HG03520 (cell line): Measurements from ENCODE around the gene SP2.

ENCODE experiments used
- ATAC-seq: cut with Tn5 transposase; IDR thresholded peaks from one replicate; pipeline ENCODE4 v1.9.1; 2021; ENCODE audit warnings: mild to moderate bottlenecking, moderate library complexity; ENCODE audit not compliant: unreplicated experiment

SP2 gene

DNA sequence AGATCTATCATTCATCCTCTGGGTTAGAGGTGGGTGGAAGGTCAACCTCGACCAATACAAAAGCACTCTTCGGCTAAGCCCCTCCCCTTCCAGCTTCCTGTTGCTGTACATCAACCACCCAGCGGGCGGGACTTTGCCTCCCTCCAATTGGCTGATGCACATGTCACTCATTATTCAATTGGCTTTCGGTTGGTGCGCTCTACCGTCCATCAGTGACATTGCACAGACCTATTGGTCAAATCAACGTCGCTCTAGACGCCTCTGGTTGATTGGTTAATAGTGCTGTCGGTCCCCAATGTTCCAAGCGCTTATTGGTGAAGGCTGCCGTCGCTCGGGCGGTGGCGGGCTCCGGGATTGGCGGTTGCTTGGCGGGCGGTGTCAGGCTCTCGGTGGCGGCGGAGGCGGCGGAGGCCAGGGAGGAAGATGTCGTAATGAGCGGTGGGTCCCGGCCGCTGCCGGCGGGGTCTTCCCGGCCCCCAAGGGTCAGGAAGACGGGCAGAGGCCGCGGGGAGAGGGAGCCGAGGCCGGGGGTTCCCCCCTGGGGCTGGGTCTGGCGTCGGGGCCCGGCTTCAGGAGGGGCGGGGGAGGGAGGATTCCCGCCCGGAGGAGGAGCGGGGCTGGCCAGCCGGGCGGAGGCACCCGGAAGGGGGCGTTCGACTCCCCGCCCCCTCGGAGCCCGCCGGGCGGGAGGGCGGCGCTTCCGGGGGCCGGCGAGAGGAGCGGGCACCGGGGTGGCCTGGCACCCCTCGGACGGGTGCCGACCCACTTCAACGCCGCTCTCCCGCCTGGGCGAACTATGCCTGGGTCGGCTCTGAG, at the start of gene SP2:
TSS of gene SP2 (plus strand) at position 381 of the 816 bp plus-strand sequence. CDS start at position 432, 51 bp downstream.
- ATAC-seq, result peak; percentile 91

DNA sequence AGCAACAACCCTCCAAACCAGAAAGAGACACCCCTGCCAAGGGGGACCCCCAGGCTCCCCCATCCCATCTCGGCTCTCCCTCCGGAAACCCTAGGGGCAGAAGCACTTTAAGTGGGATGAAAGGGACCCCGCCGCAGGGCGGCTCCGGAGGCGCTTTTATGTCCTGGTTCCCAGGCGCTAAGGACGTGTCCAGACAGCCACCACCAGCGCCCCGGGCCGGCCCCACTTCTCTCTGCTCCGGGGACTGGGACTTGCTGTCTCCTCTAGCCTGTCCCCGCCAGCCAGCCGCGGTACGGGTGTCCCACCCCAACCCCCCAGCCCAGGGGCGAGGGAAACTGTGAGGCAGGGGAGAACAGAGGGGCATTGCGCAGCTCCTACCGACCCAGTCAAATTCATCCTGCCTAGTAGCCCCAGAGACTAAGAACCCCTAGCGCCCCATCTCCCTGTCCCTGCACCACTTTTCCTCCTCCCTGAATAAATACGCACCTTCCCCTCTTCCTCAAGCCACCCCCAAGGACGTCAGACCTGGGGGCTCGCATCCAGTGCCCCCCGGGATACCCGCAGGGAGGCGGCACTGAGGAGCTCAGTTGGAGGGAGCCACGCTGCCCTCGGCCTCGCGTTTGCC, 49.2 kb upstream of the SP2 start:
- no peak for ATAC-seq

GRCh38 chr17:47847341-47848197, 48.5 kb upstream of the SP2 start:
- ATAC-seq, result no peak

DNA sequence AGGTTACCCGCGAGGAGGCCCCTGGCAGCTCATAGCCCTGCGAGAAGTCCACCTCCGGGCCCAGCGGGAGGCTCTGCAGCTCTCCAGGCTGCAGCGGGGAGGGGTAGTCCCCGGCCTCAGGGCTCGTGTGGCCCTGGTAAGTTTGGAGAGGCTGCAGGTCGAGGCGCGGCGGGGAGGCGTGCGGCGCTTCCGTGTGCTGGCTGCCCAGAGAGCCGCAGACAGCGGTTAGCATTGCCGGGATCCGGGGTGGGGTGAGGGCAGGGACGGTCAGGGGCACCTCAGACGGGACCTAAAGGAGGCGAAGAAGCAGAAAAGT, 47.9 kb upstream of the SP2 start:
- ATAC-seq, result no peak

DNA sequence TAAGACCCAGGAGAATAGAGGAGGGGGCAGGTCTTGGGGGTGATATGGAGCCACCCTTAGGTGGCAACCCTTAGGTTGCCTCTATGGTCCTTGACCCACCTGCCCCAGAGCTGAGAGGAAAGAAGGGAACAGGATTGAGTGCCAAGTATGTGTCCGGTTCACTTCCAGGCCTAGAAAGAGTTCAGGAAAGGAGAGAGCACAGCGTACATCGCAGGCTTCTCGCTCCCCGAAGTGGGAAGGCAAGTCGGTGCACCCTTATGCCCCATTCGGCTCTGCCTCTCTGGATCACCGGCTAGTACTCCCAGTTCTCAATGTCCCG, 45.7 kb upstream of the SP2 start:
- no peak for ATAC-seq

- ATAC-seq, result no peak
These were observed 45.1 kb upstream of the SP2 start, which contains the start of gene SP6 for GRCh38 chr17:47850692-47851573. SP6 (minus strand) TSS chr17:47851163; CDS start chr17:47848429, 2,734 bp downstream.

- no peak for ATAC-seq
These were observed 44.3 kb upstream of the SP2 start for GRCh38 chr17:47851764-47852112.

DNA sequence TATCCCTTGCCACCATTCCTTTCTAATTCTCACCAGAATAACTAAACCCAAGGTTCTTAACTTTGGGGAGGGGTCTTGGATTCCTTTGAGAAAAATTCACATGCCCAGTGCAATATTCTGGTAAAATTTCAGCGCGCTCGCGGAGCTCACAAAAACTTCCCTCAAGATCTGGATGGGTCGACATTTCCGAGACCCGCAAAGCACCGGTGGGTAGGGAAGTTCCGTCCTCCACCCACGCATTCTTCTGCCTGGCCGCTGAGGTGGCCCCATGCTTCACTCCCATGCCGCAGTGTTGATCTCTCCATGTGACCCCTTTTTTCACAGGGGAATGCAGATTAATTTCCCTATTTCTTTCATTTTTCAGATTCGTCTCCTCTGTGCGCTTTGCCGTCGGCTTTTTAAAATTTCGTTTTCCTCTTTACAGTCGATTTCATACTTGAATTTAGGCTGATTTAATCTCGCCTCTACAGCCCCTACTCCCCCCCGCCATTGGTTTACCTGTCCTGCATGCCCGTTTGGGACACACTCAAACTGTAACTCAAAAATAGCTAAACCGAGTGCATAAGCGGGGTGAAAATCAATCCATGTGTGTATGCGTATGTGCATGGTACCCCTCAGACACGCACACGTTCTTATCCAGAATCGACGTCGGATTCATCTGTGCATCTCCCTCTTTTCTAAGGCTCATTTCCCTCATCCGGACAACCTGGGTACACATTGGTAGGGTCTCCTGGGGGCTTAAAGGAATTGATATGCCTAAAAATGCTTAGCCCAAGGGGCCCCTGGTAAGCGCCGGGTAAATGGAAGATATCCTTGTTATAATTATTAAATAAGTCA, 43.7 kb upstream of the SP2 start:
- no peak for ATAC-seq

- no peak for ATAC-seq
These were observed 42.4 kb upstream of the SP2 start for GRCh38 chr17:47853616-47854015.

GRCh38 chr17:47855737-47856136, 40.3 kb upstream of the SP2 start:
- no peak for ATAC-seq

- no peak for ATAC-seq
These were observed 39.2 kb upstream of the SP2 start for GRCh38 chr17:47856830-47857229.

GRCh38 chr17:47857551-47858455, 38.2 kb upstream of the SP2 start:
- ATAC-seq, result no peak

DNA sequence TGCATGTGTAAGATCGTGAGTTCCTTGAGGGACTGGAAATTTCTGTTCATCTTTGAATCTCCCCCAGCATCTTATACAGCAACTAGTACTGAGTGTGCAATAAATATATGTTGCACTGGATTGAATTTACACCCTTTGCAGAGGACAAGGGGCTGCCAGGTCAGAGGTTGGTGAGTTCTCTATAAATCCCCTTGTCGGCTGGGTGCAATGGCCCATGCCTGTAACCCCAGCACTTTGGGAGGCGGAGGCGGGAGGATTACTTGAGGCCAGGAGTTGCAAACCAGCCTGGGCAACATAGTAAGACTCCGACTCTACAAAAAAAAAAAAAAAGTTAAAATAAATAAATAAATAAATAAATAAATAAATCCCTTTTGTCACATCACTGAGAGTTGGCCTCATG, 35.6 kb upstream of the SP2 start:
- no peak for ATAC-seq

DNA sequence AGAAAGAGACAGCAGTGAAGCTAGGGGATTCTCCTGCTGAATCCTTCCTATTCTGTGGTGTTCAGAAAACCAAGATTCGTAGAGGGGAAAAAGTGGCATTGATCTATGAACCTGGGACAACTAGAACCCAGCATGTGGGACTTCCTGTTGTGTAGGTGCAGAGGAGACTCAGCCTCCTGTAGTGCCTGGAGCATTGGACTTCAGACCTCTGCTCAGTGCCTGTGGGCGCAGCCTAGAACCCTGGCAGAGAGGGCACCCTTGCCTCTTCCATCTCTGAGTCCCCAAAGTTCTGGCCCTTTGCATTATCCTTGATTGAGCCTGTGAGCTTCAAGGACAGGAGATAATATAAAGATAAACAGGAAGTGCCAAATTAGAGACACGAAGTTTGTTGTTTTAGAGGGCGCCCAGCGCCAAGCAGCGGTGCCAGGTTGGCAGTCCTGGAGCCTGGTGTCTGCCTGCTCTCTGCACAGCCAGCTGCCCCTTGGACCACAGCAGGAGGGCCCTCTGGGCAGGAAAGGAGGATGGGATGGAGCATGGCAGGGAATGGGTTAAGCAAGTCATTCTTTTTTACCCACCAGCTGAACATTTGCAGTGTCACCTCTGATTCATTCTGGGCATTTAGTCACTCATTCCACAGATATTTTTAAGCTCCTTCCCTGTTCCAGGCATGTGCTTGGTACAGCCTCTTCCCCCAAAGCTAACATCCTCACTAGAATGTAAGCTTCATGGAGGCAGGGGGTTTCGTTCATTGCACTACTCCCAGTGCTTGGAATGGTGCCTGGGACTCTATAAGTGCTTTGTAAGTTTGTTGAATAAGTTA, 33.2 kb upstream of the SP2 start:
- ATAC-seq, result no peak

DNA sequence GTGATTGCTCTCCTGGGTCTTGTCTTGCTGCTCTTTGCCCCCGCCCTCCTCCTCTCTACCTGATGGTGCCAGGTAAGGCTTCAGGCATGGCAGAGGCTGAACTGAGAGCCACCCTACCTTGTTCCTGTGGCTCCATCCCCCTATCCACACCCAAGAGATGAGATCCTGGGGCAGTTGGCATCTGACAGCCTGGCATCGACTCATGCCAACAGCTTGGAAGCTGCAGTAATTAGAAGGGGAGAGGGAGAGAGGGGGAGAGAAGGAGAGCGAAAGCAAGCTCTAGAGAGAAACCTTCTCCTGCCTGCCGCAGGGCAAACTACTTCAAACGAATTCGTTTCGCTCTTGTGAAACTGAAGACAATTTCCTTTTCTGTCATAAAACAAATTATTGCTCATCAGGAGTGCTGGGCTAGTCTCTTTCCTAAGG, 31.2 kb upstream of the SP2 start:
- no peak for ATAC-seq

GRCh38 chr17:47866941-47867340, 29.1 kb upstream of the SP2 start:
- ATAC-seq, result no peak

DNA sequence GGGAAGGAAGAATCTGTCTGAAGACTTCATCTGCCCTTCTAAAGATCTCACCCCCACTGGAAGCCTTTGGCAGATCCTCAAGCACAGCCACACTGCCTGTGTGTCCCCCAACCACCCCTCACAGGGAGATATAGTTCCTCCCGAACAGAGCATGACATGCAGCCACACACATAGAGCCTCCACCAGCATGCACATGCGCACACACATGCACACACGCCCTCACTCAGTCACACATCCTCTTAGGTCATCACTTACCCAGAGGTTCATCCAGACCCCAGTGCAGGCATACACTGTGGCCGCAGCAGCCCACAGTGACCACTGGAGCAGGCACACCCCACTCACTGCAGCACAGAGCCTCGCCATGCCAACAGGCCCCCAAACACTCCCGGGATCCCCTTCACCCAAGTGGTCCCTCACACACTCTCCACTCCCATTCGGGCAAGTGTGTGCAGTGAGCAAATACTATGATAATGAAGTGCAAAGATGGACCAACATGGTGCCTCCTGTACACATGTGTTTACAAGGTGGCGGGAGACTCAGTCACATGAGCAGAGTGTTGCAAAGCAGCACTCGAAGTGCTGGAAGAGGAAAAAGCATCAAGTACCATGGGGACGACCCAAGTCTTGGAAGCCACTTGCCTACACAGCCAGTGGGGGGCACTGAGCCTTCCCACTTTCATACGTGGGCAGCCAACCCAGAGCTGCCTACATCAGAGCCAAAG, 28.1 kb upstream of the SP2 start:
- no peak for ATAC-seq
